Caco-2 (cell line): ENCODE measurements around the gene AGAP1. TPM values are rescaled to one million over a fixed set of nuclear protein-coding genes. Genes with fewer than 3 reads are reported as not detected.

Source experiments
- BruUV-seq: library from RNA; stranded (reverse); fragments of 400-500 nt; replicated peaks from 2 replicates; lab custom pipeline; 2021; lab: Mats Ljungman, UMichigan
- CTCF ChIA-PET: fragments of 300-600 bp; sonication (Branson Sonifier 250); formaldehyde crosslinking; loops from one replicate; lab custom pipeline; 2022; ENCODE audit warnings: antibody characterized with exemption; lab: Charles Lee
- POLR2A ChIA-PET: fragments of 300-600 bp; sonication (Branson Sonifier 250); formaldehyde crosslinking; loops from one replicate; lab custom pipeline; 2022; ENCODE audit warnings: antibody characterized with exemption; lab: Charles Lee
- DNase-seq, 2 experiments: peaks; one replicate each; pipeline versions ENCODE4 v3.0.0 to v3.0.0-alpha.2; 2020 to 2022
- H3K27me3 ChIP-seq: replicated peaks from 2 replicates; pipeline ENCODE4 v1.6.0; 2011; ENCODE audit warnings: low read length; ENCODE audit not compliant: control insufficient read depth, insufficient read depth
- H3K36me3 ChIP-seq: 2 replicates; pipeline ENCODE4 v1.5.1; 2011; ENCODE audit warnings: low read length; ENCODE audit not compliant: control insufficient read depth, insufficient read depth
- H3K4me1 ChIP-seq: fragments of 250-450 bp; sonication (Bioruptor Pico); 2 replicates; pipeline ENCODE4 v1.5.1; 2020; ENCODE audit warnings: mild to moderate bottlenecking
- H3K4me3 ChIP-seq: 2 replicates; pipeline ENCODE4 v1.5.1; 2011; ENCODE audit warnings: low read depth, mild to moderate bottlenecking, control low read depth, low read length
- H3K9me3 ChIP-seq: fragments of 250-450 bp; sonication (Bioruptor Pico); 2 replicates; pipeline ENCODE4 v1.5.1; 2020; ENCODE audit warnings: mild to moderate bottlenecking, moderate library complexity
- H3K27ac Mint-ChIP-seq: one replicate; pipeline ENCODE4 v1.8.0; 2022; ENCODE audit warnings: mixed read lengths; ENCODE audit not compliant: unreplicated experiment
- H3K27me3 Mint-ChIP-seq: one replicate; pipeline ENCODE4 v1.8.0; 2022; ENCODE audit warnings: mixed read lengths; ENCODE audit not compliant: insufficient read depth, unreplicated experiment
- H3K36me3 Mint-ChIP-seq: one replicate; pipeline ENCODE4 v1.8.0; 2022; ENCODE audit warnings: mild to moderate bottlenecking, mixed read lengths; ENCODE audit not compliant: insufficient read depth, unreplicated experiment
- H3K4me1 Mint-ChIP-seq: one replicate; pipeline ENCODE4 v1.8.0; 2022; ENCODE audit warnings: low read depth, mixed read lengths; ENCODE audit not compliant: unreplicated experiment
- H3K4me3 Mint-ChIP-seq: one replicate; pipeline ENCODE4 v1.8.0; 2022; ENCODE audit warnings: mild to moderate bottlenecking, moderate library complexity, mixed read lengths; ENCODE audit not compliant: unreplicated experiment
- H3K9me3 Mint-ChIP-seq: one replicate; pipeline ENCODE4 v1.8.0; 2022; ENCODE audit warnings: mixed read lengths; ENCODE audit not compliant: unreplicated experiment
- CTCF ChIP-seq, 2 experiments: fragments of 200-600 bp in 1 of 2; IDR thresholded peaks; 1 replicate in 1 of 2; 2 replicates in 1 of 2; pipeline versions ENCODE4 v1.5.1 to v1.8.0; 2011 to 2022; ENCODE audit warnings: antibody characterized with exemption in 1 of 2, control low read depth in 1 of 2, inconsistent platforms in 1 of 2, low read depth in 1 of 2, low read length in 1 of 2, mild to moderate bottlenecking in 1 of 2, moderate library complexity in 1 of 2; ENCODE audit not compliant: insufficient read depth in 1 of 2, severe bottlenecking in 1 of 2, unreplicated experiment in 1 of 2
- intact Hi-C: fragments of 100-400 bp; cut with micrococcal nuclease; formaldehyde crosslinking; loops from one replicate; pipeline ENCODE4 v1.10.0; 2022; ENCODE audit not compliant: unreplicated experiment
- total RNA-seq: library from RNA; stranded (reverse); gene quantifications from 2 replicates; pipeline ENCODE4 v1.2.3, GENCODE V29; 2022

AGAP1 gene
- total RNA-seq, 1 experiment from 2014 or later = 41.7 TPM

- Mint-ChIP-seq H3K27ac (no peak overlapping the region), H3K9me3 (no peaks in the 10 kb centered on the region), H3K4me1 (no peaks in the 10 kb centered on the region), H3K4me3 (no peak overlapping the region), H3K36me3 (no peaks in the 10 kb centered on the region), H3K27me3 (no peaks in the 10 kb centered on the region)
- ChIA-PET POLR2A (no interaction called here), CTCF (interaction anchor here (0.7 to 0.8 kb wide), 2 partner anchors 126 to 491 kb away, joined by 3 to 5 read pairs; no protein-coding TSS in a partner anchor)
- no peak overlapping the region for H3K4me3 ChIP-seq
- TF ChIP-seq CTCF (IDR thresholded peaks at IDR 0.05; ENCODE audit: insufficient read depth in 1 of 2, low read depth in 1 of 2, low read length in 1 of 2, severe bottlenecking in 1 of 2, unreplicated experiment in 1 of 2) = no peak
- DNase-seq = no peak
- BruUV-seq = no TSS peak
- H3K9me3 ChIP-seq = no peaks in the 10 kb centered on the region
- intact Hi-C loops = no loop called here
- no peaks in the 10 kb centered on the region for H3K4me1 ChIP-seq
- no peaks in the 10 kb centered on the region for H3K36me3 ChIP-seq
- no peaks in the 10 kb centered on the region for H3K27me3 ChIP-seq
Measured at GRCh38 chr2:235619544-235619943, 125.7 kb downstream of the AGAP1 start.

GRCh38 chr2:235621736-235622135 lies 127.9 kb downstream of the AGAP1 start:
- Histone ChIP-seq H3K36me3 (no peaks in the 10 kb centered on the region), H3K27me3 (no peaks in the 10 kb centered on the region), H3K9me3 (no peaks in the 10 kb centered on the region), H3K4me1 (no peaks in the 10 kb centered on the region), H3K4me3 (no peak overlapping the region)
- BruUV-seq = no TSS peak
- Mint-ChIP-seq H3K4me1 (no peaks in the 10 kb centered on the region), H3K36me3 (no peaks in the 10 kb centered on the region), H3K4me3 (no peak overlapping the region), H3K27me3 (no peaks in the 10 kb centered on the region), H3K27ac (no peak overlapping the region), H3K9me3 (no peaks in the 10 kb centered on the region)
- DNase-seq = no peak
- intact Hi-C loops = no loop called here
- POLR2A ChIA-PET = no interaction called here
- CTCF ChIA-PET = no interaction called here
- no peak for TF ChIP-seq CTCF (IDR thresholded peaks at IDR 0.05; ENCODE audit: insufficient read depth in 1 of 2, low read depth in 1 of 2, low read length in 1 of 2, severe bottlenecking in 1 of 2, unreplicated experiment in 1 of 2)

GRCh38 chr2:235623111-235623510 lies 129.3 kb downstream of the AGAP1 start:
- H3K9me3 Mint-ChIP-seq = no peaks in the 10 kb centered on the region
- ChIA-PET POLR2A (no interaction called here), CTCF (no interaction called here)
- Histone ChIP-seq H3K36me3 (no peaks in the 10 kb centered on the region), H3K27me3 (no peaks in the 10 kb centered on the region), H3K9me3 (no peaks in the 10 kb centered on the region), H3K4me3 (no peak overlapping the region), H3K4me1 (no peaks in the 10 kb centered on the region)
- no peak for DNase-seq
- no peaks in the 10 kb centered on the region for H3K4me1 Mint-ChIP-seq
- no peak for TF ChIP-seq CTCF (IDR thresholded peaks at IDR 0.05; ENCODE audit: insufficient read depth in 1 of 2, low read depth in 1 of 2, low read length in 1 of 2, severe bottlenecking in 1 of 2, unreplicated experiment in 1 of 2)
- BruUV-seq = no TSS peak
- no peaks in the 10 kb centered on the region for H3K27me3 Mint-ChIP-seq
- no peak overlapping the region for H3K27ac Mint-ChIP-seq
- peaks cover 5% of the 10 kb centered on the region for H3K36me3 Mint-ChIP-seq
- no peak overlapping the region for H3K4me3 Mint-ChIP-seq
- intact Hi-C loops = no loop called here
